ENCODE measurements around the gene XIRP2.
"Not testable (repeated sequence)": the region's sequence is repeated elsewhere in the genome, so short reads cannot be mapped to it uniquely, and the experiment has no call there.

Gene XIRP2

DNA sequence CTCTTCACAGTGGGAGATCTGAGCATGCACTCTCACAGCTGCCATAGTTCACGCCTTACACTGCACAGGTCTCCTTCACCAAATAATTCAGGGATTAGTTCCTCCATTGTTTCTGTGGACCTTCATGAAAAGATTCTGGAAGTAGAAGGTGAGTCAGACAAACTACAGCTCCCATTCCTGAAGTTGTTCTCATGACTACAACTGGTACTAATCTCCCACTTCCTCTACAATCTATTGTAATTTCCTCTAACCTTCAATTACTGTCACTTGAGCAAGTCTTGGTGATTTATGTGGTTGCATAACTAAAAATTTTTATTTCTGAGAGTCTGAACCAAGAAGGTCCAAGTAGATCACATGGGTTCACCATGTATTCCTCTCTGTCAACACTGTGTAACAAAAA is 128.7 kb downstream of the XIRP2 start:
- DNase-seq (ENCODE audit: low read depth): no peak
- TF ChIP-seq, protein P1, sequence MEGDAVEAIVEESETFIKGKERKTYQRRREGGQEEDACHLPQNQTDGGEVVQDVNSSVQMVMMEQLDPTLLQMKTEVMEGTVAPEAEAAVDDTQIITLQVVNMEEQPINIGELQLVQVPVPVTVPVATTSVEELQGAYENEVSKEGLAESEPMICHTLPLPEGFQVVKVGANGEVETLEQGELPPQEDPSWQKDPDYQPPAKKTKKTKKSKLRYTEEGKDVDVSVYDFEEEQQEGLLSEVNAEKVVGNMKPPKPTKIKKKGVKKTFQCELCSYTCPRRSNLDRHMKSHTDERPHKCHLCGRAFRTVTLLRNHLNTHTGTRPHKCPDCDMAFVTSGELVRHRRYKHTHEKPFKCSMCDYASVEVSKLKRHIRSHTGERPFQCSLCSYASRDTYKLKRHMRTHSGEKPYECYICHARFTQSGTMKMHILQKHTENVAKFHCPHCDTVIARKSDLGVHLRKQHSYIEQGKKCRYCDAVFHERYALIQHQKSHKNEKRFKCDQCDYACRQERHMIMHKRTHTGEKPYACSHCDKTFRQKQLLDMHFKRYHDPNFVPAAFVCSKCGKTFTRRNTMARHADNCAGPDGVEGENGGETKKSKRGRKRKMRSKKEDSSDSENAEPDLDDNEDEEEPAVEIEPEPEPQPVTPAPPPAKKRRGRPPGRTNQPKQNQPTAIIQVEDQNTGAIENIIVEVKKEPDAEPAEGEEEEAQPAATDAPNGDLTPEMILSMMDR (IDR thresholded peaks at IDR 0.05; ENCODE audit: control insufficient read depth, extremely low read depth, insufficient read depth): no peak
- H3K4me3 ChIP-seq (ENCODE audit: low read depth, low read length): no peak overlapping the region

DNA sequence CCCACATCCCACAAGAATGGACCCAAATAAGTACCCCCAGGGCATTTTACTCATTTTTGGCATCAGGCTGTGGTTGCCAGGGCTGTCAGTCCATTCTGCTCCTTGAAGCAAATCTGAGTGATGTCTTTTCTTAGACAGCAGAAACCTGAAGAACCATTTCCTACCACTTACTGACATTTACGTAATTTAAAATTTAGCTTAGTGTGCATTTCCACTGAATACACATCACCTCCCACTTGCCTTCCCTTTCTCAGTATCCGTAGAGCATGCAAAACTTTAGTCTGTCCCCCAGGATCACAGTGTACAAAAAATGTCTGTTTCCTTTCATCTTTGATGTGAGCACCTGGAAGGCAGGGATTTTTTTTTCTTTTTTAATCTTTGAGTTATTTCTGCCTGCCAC is 130.3 kb downstream of the XIRP2 start:
- DNase-seq (ENCODE audit: low read depth): no peak
- H3K4me3 ChIP-seq (ENCODE audit: low read depth, low read length): no peak overlapping the region
- TF ChIP-seq, protein P1 (IDR thresholded peaks at IDR 0.05; ENCODE audit: control insufficient read depth, extremely low read depth, insufficient read depth): no peak

DNA sequence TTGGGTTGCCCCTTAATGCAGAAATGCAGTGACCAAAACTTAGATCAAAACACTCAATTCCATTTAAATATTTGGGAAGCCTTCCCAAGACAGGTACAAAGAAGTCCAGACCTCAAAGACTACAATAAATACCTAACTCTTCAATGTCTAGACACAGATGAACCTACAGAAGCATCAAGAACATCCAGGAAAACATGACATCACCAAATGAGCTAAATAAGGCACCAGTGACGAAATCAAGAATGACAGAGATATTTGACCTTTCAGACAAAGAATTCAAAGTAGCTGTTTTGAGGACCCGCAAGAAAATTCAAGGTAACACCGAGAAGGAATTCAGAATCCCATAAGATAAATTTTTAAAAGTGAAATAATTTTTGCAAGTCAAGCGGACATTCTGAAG is 140.2 kb downstream of the XIRP2 start:
- TF ChIP-seq, protein P1 (IDR thresholded peaks at IDR 0.05; ENCODE audit: control insufficient read depth, extremely low read depth, insufficient read depth): no peak
- no peak for DNase-seq (ENCODE audit: low read depth)

DNA sequence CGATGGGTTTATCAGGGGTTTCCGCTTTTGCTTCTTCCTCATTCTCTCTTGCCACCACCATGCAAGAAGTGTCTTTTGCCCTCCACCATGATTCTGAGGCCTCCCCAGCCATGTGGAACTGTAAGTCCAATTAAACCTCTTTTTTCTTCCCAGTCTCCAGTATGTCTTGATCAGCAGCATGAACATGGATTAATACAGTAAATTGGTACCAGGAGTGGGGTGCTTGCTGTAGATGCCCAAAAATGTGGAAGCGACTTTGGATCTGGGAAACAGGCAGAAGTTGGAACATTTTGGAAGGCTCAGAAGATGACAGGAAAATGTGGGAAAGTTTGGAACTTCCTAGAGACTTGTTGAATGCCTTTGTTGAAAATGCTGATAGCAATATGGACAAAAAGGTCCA is 146.7 kb downstream of the XIRP2 start:
- not testable (repeated sequence) for DNase-seq (ENCODE audit: low read depth); H3K4me3 ChIP-seq (ENCODE audit: low read depth, low read length)

More for the DNA sequence above, 140.2 kb downstream of the XIRP2 start:
- H3K4me3 ChIP-seq (ENCODE audit: low read depth, low read length): no peak overlapping the region

DNA sequence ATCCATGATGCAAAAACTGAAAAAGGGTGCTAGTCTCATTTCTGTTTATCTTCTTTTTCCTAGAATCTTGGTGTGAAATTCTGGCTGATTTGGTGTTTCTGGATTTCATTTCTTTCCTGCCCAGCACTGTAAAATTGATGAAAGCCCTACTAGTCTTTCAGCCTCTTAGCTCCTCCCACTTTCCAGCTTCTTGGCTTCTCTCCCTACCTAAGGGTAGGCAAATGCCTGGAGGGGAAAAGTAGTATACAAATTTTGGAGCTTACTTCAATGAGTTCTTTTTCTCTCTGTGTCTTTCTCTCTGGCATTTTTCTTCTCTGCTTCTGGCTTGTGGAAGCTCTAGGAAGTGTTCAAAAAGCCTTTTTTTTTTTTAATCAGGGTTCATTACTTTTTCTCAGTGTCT is 160.5 kb downstream of the XIRP2 start:
- DNase-seq (ENCODE audit: low read depth): no peak
- TF ChIP-seq, protein P1 (IDR thresholded peaks at IDR 0.05; ENCODE audit: control insufficient read depth, extremely low read depth, insufficient read depth): no peak
- H3K4me3 ChIP-seq (ENCODE audit: low read depth, low read length): no peak overlapping the region

DNA sequence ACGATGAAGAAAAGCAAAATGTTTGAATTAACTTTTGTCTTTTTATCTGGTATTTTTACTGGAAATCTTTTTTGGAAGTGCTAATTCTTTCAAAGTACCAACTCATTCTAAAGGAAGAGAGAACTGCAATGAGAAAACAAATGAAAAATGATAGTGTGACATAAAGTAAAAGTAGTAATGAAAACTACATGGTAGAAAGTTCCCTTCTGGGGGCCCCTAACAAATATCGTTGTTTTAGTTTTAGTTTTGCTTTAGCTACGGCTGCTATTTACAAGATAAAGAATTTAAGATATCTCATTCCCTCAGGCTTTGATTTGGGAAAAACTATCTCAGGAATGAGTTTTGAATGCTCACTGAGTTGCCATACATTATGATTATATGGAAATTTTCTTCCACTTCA is 161.4 kb downstream of the XIRP2 start:
- H3K4me3 ChIP-seq (ENCODE audit: low read depth, low read length): no peak overlapping the region
- no peak for DNase-seq (ENCODE audit: low read depth)
- TF ChIP-seq, protein P1 (IDR thresholded peaks at IDR 0.05; ENCODE audit: control insufficient read depth, extremely low read depth, insufficient read depth): no peak

DNA sequence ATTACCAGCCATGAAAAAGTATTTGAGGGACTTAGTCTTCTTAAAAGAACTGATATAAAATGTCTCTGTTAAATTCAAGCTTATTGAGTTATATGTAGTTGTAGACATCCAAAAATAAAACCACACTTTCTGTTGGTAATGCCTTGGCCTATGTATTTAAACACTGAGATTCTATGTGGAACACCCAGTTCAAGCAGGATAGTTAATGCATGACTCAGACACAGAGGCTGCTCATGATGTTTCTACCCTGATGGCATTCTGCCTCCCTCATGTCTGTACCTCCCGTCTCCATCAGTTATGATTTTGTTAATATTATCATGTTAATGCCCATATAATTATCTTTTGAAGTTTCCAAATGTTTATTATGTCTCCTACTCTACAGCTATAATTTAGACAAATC is 164.5 kb downstream of the XIRP2 start:
- DNase-seq (ENCODE audit: low read depth): no peak
- H3K4me3 ChIP-seq (ENCODE audit: low read depth, low read length): no peak overlapping the region
- TF ChIP-seq, protein P1 (IDR thresholded peaks at IDR 0.05; ENCODE audit: control insufficient read depth, extremely low read depth, insufficient read depth): no peak

Measured in LNCaP clone FGC (cell line).